C4-2B (cell line): ENCODE data around the gene EPB41L5.

Experiments used
- CTCF ChIP-seq: fragments of 450-650 bp; conservative IDR thresholded peaks from 2 replicates; pipeline ENCODE4 v1.5.1; 2017; ENCODE audit warnings: mild to moderate bottlenecking
- ZFX ChIP-seq: fragments of 450-650 bp; IDR thresholded peaks from 2 replicates; pipeline ENCODE4 v1.6.1; 2017

- TF ChIP-seq CTCF, result no peak
- TF ChIP-seq ZFX, result no peak
Observed at GRCh38 chr2:120224256-120224655, 211.4 kb downstream of the EPB41L5 start.
